ENCODE results near the gene KAZN.

Gene KAZN

DNA sequence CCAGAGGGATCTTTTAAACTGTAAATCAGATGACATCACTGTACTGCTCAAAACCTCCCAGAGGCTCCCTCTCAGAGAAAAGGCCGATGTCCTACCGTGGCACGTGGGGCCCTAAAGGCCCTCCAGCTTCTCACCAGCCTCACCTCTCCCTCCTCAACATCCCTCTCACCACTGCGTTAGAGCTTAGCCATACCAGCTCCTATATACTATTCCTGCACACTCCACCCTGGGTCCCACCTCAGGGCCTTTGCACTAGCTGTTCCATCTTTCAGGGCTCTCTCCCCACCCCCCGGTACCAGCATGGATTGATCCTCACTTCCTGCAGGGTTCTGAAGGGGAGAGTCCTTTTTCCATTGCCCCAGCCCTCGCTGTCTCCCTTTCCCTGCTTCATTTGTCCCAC, 111.8 kb downstream of the KAZN start:
- DNase-seq (ENCODE audit: low spot score) = no peak

DNA sequence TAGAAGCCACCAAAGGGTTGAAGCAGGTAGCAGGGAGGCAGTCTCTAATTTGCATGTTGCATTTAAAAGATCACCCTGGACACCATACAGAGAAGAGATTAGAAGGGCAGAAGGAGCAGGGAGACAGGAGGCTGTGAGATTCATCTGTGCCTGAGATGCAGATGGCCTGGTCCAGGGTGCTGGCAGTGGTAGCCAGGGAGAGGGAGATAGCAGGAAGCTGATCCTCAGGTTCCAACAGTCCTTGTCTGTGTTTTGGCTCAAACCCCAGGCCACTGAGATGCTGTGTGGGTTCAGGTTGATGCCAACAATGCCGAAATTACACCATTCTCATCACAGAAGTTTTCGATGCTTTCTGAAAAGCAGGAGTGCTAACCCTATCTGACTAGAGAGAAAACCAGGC, 113.7 kb downstream of the KAZN start:
- no peak for DNase-seq (ENCODE audit: low spot score)

DNA sequence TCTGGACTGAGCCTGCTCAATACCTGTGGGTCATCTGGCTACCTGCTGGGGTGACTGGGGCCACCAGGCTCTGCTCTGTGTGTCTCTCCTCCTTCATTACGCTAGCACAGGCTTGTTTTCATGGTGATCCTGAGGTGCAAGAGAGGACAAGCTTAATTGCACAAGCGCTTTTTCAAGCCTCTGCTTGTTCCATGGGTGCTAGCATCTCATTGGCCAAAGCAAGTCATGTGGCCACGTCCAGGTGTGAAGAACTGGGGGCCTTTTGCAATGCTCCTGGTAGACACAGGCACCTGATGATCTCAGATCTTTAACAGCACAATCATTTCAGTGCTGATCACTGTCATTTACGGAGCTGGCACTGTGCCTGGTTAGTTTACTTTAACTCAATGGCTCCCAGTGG, 114.6 kb downstream of the KAZN start:
- DNase-seq (ENCODE audit: low spot score) = no peak

DNA sequence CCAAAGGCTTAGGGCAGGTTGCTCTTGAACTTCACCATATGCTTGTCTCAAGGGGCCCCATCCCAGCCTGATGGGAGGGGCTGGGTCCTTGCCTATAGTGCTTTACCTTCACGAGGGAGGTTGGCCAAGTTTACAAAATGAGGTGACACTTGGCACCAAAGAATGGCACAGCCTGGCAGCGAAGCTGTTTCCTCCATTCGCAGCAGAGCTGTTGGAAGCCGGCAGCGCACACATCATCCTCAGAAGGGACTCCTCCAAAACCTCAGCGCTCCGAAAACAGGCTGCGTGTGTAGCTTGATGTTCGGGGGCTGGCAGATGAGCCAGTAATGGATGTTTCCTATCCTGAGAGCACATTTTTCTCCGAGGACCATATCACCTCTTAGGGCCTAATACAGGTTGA, 116.8 kb downstream of the KAZN start:
- DNase-seq (ENCODE audit: low spot score) = no peak

DNA sequence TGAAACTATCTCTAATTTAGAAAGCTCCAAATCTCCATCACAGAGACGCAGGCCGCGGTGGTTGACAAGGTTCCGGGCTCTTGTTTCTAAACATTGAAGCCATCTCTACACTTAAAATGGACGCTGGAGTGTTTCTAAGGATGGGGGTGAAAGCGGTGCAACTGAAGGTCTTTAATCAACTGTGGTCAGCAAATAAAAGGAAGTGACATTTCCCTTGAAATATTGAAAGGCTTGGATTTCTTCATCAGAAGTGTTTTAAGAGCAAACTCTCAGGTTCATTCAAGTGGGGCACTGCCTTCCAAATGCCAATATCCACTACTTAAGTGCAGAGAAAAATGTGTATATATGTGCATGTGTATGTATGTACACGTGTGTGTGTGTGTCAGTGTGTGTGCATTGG, 117.3 kb downstream of the KAZN start:
- DNase-seq (ENCODE audit: low spot score) = no peak

DNA sequence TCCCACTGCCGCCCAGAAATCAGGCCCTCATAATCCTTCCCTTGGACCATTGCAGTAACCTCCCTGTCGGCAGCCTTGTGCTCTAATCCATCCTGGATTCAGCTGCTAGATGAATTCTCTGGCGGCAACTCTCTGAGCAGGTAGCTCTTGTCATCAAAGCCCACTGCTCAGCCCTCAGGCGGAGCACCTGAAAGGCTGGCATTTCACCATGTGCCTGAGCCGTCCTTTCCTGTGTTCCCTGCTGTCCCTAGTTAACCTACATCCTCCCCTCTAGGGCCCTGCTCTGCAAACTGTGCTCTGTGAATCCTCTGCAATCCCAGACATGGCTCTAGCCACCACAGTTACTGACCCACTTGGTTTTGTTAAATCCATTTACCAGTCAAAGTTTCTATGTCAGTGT, 118.0 kb downstream of the KAZN start:
- no peak for DNase-seq (ENCODE audit: low spot score)

DNA sequence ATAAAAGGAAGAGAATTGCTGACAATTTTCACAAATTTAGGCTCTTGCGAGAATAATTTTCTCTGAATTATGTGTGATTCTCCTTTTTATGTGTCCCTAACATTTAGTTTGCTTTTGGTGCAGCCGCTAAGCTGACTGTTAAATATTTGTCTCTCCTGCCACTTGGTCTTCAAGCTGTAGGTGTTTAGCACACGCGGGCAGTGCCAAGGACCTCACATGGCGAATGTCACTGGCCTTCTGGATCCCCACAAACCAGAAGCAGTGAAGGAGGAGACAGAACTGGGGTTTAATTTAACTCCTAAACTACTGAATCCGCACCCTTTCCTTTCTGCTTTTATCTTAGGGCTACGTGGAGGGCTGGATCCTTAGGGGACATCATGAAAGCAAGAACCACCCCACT, 120.0 kb downstream of the KAZN start:
- DNase-seq (ENCODE audit: low spot score) = no peak

DNA sequence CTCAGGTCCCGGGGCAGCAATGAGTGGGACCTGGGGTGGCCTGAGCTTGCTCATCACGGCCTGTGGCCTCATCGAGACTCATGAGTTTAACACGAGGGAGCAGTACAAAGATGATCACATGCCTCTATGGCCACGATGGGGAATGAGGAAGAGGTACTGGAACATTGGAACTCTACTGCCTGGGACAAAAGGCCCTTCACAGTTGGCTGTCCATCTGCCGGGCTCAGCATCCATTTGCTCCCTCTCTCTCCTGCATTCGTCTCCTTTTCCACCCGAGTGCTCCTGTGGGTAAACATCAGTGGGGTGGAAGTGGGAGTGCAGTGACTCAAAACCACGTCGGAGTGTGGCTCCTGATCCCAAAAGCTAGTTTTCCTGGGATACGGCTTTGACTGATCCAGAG, 124.9 kb downstream of the KAZN start:
- DNase-seq (ENCODE audit: low spot score) = no peak

DNA sequence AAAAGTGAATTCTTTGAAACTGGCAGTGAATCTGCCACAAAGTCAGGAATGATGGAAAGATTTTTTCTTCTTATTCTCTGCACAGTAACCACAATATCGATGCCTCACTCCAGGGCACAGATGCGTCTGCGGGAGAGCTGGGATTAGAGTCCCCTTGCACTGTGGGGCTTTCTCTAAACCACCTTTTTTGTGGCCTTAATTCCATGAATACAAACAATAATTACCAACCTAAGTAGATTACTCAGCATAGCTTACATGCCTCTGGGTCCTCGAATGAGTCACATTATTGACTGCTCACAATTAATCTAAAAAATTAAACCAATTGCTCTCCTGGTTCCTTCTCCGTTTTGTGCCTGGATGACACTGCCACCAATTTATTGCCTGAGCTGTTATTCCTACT, 125.8 kb downstream of the KAZN start:
- DNase-seq (ENCODE audit: low spot score) = no peak

DNA sequence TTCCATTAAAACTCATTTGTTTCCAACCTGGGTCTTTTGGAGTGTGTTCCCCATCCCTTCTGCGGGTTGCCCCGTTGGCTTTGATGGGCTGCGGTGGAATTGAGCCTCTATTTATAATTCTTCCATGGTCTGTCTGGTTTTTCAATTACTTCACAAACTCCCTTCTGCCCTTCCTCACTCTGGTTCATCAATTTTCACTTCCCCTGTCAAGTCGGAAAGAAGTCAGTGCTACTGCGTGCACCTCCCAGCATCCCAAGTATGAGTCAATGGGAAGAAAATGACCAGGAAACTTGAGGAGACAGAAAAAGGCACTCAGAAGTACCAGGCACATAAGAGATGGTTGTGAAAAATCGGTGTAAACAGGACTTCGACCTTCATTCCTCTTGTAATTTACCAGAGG, 126.2 kb downstream of the KAZN start:
- no peak for DNase-seq (ENCODE audit: low spot score)

DNA sequence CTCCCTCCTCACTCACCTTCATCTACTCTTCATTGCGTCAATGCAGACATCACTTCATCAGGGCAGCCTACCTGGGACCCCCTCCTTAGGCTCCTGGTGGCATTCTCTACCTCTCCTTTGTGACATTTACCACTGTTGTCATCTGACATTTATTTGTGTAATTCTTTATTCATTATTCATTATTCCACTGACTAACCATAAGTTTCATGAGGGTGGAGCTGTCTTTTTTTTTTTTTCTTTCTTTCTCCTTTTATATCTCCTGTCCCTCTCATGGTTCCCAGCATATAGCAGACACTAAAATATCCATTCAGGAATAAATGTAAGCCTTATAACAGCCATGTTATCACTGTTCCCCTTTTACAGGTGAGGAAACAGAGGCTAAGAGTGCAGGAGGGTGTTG, 126.8 kb downstream of the KAZN start:
- DNase-seq (ENCODE audit: low spot score) = no peak

DNA sequence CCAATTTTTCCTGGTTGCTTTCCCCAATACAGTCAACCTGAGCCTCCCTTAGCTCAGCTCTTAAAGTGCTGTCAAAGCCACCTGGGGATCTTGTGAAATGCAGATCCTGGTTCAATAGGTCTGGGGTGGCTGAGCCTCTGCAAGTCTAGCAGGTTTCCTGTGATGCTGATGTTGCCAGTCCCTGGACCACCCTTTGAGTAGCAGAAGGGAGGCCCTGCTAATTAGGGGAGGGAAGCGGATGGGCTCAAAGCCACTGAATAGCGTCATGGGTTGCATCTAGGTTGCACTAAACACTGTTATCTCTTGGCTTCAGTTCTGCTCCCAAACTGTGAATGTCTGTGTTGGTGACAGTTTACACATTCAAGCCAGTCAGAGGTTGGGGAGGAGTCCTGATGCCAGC, 127.2 kb downstream of the KAZN start:
- no peak for DNase-seq (ENCODE audit: low spot score)

DNA sequence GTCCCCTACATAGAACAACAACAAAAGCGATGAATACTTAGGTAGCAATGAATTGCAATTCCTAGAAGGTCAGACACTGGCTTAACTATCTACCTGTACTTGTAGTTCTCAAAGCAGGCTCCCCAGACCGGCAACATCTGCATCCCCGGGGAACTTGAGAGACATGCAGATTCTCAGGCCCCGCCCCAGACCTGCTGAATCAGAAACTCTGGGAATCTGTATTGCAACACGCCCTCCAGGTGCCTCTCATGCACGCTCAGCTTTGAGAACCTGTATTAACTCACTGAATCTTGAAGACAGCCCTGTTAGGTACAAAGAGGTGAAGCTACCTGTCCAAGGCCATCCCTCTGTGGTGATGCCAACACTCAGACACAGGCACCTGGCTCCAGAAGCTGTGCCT, 128.1 kb downstream of the KAZN start:
- no peak for DNase-seq (ENCODE audit: low spot score)

DNA sequence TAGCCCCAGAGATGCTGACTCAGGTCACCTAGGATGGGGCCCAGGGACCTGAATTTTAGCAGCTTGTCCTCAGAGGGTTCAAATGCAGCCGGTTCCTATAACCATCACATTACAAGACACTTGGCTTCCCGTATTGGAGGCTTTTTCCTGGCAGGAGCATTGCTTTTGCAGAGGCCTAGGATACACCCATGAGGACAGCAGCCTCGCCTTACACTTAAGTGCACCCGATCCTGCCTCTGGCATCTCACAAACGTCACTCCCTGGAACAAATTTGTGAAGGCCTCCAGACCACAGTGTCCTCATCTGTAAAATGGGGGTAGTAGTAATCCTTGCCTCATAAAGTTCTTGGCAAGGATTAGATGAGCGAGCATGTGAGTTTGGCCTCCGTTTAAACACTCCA, 130.0 kb downstream of the KAZN start:
- no peak for DNase-seq (ENCODE audit: low spot score)

DNA sequence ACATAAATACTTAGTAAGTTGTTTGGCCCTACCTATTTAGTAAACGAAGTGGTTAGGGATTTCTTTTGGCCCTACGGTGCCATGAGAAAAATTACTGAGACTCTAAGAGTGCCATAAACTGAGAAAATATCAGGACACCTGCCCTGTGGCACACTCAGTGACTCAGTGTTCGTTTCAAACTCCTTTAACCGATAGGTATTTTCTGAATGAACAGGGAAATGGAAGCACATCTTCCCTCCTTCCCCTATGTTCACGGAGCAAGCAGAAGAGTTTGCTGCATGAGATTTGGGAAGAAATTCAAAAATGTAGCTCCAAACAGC, 134.2 kb downstream of the KAZN start:
- no peak for DNase-seq (ENCODE audit: low spot score)

DNA sequence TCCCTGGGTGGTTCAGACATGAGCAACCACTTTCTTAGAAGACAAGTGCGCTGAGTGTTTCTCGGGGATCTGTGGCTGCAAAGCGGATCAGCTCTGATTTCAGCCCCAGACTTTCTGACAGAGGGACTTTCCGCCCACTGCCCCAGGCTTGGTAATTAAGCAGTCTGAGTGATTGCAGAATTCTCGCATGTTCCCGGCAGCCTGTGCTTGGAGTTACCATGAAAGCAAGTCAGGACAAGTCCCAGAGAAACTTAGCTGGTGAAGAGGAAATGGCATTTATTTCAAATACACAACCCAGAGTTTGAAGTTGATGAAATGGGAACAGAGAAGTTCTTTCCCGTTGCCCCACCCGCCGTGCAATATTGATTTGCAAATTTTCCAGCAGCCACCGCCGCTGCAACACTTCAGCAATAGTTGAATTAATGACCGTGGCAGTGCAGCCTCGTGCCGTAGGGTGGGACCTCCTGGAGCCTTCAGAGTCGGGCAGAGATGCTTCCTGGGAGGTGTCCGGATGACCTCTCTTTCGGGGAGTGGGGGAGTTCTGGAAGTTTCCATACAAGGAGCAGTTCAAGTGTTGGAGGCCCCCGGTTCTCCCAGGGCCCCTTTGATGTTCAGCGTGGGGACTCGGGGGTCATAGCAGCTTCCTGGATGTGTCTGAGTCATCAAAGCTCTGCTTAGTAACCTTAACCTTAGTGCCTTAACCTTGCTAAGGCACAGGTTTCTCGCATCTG, 134.7 kb downstream of the KAZN start:
- no peak for DNase-seq (ENCODE audit: low spot score)

DNA sequence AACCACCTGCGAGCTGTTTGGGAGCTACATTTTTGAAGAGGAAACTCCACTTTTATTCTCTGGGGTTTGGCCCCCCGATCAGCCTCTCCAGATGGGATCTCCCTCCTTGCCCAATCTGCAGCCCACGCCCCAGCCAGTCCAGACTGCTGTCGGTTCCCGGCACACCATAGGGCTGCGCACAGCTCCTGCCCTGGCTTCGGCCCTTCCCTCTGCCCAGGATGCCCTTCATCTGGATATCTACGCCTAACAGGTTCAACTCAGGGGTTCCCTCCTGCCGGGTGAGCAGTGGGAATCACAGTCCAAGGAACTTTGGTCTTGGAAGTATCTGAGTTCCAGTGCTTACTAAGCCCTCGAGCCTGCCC, 135.3 kb downstream of the KAZN start:
- DNase-seq (ENCODE audit: low spot score) = no peak

DNA sequence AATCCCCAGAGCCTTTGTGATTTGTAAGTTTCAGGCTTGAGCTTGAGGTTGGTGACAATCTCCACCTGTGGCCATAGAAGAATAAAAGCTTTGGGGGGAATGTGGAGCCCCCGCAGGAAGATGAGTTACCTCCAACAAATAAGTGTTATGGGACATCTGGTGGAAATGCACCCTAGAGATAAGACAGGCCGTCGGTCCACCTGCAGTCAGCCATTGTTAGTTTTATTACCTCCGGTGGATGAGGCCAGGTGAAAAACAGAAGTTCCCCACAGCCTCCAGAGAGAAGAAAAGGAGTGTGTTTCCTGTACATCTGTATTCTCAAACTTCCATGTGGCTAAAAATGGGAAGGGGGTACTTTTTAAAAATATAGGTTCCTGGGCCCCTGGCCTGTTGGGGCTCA, 137.4 kb downstream of the KAZN start:
- no peak for DNase-seq (ENCODE audit: low spot score)

DNA sequence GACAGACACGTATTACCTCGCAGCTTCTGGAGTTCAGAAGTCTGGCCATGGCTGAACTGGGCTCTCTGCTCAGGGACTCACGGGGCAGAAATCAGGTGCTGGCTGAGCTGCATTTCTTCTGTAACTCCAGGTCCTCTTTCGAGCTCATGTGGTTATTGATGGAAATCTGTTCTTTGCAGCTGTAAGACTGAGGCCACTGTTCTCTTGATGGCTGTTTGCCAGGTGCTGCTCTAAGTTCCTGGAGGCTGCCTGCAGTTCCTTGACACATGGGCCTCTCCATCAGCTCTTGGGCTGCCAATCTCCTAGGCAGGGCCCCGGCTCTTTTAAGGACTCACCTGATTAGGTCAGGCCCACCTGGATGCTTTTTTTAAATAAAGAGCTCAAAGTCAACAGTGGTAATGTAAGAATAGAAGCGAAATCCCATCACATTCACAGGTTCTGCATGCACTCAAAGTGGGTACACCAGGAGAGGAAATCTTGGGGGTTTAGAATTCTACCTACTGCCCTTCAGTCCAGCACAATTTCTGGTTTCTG, 139.1 kb downstream of the KAZN start:
- no peak for DNase-seq (ENCODE audit: low spot score)

DNA sequence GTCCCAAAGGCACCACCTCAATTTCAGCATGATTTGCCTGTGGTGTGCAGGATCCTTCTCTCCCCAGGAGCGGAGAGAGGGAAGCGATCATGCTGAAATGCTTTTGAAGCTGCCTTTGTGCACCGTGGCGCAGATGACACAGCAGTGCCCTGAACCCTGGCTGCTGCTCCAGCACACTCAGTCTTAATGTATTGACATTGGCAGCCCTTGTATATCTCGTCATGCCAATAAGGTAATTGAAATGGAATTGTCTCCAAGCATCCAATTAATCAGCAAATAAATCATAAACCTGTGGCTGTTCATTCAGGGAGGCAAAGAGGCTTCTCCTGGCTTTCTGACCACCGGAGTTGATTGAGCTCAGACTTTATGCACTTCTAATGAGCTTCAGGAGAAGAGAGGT, 139.8 kb downstream of the KAZN start:
- DNase-seq (ENCODE audit: low spot score) = no peak

DNA sequence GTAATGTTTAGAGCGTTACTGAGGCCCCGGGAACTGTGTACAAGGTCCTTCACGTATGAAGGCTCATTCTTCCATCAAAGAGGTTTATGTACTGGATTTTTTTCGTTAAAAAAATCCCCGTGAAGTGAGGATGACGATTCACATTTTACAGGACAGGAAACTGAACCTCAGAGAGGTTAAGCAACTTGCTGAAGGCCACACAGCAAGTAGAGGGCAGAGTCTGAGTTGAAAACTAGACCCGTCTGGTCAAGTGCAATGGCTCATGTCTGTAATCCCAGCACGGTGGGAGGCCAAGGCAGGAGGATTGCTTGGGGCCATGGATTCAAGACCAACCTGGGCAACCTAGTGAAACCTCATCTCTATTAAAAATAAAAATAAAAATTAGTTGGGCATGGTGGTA, 140.2 kb downstream of the KAZN start:
- no peak for DNase-seq (ENCODE audit: low spot score)

DNA sequence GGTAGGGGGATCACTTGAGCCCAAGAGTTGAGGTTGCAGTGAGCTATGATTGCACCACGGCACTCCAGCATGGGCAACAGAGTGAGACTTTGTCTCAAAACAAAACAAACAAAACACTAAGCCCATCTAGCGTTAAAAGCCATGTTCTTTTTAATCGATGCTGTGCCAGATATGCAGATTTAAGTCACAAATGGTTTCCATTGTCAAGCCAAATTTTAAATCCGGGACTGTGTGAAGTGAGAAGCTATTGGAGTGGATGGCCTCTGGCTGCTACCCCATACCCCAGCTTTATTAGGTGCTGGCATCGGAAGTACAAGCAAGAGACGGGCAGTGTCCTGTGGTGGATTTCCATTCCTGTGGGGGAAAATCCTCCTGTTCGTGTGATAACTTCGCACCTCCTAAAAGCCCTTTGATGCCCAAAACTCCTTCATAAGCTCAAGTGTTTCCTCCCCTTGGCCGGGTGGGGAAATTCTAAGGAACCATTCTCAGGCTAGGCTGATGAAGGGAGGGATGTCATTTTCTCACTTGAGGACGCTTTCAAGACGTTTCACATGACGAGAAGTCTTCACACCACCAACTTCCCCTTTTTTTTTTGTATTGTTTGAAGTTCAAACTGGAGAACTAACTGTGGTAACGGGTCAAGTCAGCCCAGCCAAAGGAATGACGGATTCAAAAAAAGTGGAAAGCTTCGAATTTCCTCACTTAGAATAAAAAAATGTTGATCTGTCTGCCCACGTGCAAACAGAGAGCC, 140.8 kb downstream of the KAZN start:
- no peak for DNase-seq (ENCODE audit: low spot score)

DNA sequence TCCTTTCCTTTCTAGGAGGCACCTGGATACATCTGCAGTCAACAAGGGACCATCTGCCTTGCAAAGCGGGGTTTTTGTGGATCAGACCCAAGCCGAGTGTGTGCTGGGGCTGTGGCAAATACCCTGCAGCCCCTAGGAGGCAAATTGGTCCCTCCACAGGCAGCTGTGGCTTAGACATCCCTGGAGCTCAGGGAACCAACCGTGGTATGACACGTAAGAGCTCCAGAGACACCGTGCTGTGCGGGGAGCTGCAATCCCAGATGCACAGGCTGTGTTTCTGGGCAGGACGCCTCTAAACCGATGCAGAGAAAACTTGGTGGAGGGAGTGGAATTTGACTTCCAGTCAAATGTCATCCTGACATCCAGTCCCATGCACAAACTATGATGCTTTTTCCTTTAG, 141.5 kb downstream of the KAZN start:
- no peak for DNase-seq (ENCODE audit: low spot score)

DNA sequence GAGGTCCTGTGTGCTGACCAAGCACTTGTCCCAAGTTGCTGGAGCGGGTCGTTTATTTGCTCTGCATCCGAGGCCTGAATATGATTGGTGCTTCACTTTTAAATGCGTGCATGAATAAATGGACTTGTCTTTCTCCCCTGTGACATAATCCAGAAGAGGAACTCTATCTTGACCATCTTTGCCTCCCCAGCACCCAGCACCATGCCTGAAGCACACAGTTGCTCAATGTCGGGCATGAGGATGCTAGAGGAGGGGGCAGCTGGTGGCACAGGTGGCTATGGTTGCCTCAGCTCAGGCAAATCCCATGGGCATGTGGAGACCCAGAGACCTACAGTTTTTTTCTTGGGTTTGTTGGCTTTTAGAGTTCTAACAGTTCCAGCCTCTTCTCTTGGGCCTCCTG, 142.6 kb downstream of the KAZN start:
- no peak for DNase-seq (ENCODE audit: low spot score)
